NOMO-1 treated with dmso at 0.1 percent for 144 hours (cell line): Measurements from ENCODE around the gene APBA2.
"Not testable (repeated sequence)": the region's sequence is repeated elsewhere in the genome, so short reads cannot be mapped to it uniquely, and the experiment has no call there.

Experiments
- DNase-seq: peaks from one replicate; lab custom pipeline; 2025; ENCODE audit not compliant: unreplicated experiment; lab: John Stamatoyannopoulos, UW

Gene APBA2

DNA sequence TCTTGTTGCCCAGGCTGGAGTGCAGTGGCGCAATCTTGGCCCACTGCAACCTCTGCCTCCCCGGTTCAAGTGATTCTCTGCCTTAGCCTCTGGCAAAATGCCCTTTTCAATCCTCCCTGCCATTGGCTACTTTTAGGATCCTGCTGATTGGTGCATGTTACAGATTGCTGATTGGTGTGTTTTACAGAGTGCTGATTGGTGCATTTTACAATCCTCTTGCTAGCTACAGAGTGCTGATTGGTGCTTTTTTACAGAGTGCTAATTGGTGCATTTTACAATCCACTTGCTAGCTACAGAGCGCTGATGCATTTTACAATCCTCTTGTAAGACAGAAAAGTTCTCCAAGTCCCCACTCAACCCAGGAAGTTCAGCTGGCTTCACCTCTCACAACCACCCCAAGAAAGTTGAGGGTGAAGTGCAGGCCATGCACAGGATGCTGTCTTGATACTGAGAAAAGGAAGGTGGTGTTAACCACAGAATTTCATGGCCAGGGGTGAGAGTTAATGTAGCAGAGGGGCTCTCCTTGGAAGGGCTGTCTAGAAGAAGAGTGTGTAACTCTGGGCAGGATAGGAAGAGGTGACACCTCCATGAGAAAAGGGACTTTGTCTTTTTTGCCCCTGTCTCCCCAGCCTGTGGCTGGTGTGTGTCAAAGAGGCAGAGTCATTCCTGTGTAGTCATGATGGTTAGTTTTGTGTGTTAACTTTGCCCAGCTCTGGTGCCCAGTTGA is 145.9 kb downstream of the APBA2 start:
- DNase-seq: no peak

DNA sequence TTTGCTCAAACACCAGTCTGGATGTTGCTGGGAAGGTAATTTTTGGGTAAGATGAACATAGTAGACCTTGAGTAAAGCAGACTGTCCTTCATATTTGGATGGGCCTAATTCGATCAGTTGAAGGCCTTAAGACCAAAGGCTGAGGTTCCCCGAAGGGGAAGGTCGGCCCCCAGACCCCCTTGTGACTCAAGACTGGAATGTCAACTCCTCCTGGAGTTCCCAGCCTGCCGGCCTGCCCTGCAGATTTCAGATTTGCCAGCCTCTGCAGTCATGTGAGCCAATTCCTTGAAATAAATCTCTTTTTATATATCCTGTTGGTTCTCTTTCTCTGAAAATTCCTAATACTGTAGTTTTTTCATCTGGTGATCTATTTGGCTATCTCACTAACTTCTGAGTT is 146.5 kb downstream of the APBA2 start:
- DNase-seq: no peak

DNA sequence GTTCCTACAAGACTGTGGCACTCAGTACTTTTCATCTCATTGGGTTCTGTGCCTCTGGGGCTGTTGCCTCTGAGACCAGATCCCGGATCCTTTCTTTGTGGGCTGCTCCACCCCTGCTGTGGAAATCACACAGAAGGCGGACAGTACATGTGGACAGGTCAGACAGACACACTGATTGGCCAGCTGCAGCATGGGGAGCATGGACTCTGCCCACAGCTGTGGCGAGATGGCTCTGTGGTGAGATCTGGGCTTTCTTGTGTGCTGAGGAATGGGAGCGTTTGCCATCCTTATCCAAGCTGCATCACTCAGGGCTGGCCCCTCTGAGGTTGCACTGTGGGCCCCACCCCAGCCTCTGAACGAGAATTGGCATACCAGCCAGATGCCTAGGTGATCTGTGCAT is 147.0 kb downstream of the APBA2 start:
- DNase-seq: no peak

DNA sequence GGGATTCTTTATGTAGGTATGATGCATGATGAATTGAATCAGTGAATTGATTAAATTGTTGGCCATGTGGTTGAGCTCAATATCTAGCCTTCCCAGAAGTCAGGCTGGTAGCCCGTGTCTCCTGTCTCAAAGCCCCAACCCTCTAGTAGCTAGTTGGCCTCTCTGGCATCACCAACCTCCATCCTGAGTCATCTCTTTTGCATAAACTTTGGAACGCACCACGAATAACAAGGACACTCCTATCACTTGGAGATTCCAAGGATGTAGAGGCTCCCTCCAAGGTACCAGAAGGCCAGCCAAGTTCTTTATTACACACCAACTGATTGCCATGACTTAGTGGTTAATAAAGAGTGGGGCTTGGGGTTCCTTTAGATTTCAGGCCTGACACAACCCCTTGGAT is 148.4 kb downstream of the APBA2 start:
- DNase-seq: no peak

DNA sequence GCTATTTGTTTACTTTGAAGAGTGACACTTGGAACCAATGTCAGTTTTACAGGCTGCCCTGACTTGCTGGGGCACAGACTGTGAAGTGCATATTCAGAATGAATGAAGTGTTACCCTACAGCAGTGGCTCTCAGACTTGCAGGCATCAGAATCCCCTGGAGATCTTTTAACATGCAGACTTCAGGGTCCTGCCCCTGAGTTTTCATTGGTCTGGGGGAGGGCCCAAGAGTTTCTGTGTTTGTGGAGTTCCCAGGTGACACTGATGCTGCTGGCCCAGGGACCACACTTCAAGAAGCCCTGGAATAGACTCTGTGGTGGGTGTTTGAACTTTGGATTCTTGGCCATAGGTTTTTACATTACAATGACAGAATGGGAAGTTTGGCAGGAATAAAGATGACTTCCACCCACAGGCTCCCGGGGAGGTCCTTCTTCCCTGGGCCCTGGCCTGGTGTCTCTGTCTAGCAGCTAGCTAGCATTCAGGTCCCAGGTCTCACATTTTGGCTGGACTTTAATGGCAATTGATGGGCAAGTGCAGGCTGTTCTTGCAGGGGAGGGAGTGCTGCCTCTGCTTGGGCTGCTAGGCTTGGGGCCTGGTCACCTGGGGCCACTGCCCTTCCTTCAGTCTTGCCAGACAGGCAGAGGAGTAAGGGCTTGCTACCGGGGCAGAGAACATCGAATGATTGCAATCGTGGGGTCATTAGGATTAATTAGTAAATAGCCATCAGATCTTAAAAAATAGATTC is 149.0 kb downstream of the APBA2 start:
- no peak for DNase-seq

DNA sequence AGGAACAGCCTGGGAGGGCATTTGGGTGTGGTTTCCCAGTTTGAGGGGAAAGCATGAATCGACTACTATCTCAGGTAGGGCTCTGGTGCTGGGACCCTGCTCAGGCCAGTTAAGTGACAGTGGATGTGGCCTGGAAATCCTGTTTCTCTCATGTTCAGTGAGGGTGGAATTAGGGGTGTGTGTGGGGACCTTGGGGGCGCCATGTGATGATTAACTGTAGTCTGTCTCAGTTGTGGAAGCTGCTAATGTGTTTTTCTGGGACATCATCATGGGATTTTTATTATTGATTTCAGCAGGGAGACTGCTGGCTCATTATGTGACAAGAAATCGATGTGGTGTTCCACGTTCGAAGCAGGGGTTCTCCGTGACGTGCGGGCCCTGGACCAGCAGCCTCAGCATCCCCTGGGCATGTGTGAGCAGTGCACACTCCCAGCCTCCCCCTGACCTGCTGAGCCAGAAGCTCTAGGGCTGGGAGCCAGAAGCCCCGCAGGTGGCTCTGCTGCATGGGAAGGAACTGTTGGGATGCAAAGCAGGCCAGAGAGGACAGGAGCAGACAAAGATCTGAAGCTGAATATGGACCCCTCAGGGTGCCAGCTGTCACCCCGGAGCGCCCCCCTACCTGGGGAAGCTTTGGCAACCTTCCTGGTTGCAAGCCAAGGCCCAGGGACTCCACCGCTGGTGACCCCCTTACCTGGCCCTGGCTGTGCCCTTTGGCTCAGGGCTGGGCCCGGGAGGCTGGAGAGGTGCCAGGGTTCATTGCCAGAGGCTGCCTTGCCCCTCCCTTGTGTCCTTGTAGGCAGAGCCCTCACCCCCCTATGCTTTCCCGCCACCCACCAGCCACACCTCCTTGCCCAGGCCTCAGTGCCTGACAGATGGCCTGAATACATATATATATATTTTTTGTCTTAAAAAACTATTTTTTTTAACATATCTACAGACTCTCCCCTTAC is 149.8 kb downstream of the APBA2 start:
- DNase-seq: no peak

DNA sequence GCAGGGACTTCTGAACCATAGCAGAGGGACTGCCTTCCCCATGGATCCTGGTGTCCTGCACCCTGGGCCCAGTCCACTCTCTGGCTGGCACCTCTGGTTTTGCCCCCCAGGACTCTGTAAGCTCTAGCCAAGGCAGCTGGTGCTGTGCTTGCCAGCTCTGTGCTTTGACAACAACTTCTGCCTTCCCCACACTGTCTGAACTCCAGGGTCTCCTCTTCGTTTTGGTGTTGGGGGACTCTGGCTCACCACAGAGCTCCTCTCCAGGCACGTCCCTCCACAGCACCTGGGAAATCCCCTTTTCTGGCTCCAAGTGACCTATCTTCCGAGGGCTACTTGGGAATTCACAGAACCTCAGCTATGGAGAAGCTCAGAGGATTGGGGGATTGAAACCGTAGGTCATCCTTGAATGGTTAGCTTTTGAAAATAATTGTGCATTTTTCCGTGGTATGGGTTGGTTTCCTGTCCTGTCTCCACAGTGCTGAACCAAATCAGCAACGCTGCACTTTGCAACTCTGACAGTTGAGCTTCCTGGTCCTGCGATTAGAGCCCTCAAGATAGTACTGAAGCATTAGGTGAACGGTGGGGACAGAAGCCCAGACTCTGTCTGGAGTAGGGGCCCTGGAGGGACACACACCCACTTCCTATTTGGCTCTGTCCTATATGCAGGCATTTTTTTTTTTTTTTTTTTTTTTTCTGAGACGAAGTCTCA is 152.4 kb downstream of the APBA2 start:
- DNase-seq: no peak

DNA sequence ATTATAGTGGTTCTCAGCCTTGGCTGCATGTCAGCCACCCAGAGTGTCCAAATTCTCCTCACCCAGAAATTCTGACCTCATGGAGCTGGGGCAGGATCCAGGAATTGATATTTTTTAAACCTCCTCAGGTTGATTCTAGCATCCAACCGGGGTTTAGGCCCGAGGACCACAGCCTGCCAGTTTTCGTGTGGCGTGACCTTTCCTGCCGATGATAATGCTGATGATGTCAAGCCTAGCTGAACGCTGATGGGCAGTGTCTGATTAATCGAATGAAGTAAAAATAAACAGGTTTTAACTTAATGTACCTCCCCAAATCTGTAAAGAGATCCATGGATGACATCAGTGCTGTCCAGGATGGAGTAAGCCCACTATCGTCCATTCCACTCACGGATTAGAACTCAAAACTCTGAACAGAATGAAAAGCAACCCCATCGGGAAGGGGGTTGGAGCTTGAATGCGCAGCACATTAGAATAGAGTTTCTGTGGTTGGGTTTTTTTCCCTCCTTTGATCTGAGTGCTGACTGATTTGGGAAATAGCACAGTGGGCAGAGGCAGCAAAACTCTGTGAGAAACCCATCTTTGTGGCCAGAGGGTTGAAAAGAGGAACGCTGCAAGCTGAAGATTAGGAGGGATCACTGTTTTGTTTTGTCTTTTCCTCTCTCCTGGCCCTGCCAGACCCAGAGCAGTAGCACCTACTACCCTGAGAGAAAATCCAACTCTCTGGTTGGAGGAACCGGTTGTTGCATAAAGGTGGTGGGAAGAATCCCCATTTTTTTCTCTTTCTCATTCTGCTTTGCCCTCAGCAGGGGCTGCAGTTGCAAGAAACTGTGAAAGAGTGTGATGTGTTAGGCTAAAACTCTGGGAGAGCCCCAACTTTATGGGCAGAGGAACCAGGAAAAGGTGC is 153.9 kb downstream of the APBA2 start:
- DNase-seq: no peak

DNA sequence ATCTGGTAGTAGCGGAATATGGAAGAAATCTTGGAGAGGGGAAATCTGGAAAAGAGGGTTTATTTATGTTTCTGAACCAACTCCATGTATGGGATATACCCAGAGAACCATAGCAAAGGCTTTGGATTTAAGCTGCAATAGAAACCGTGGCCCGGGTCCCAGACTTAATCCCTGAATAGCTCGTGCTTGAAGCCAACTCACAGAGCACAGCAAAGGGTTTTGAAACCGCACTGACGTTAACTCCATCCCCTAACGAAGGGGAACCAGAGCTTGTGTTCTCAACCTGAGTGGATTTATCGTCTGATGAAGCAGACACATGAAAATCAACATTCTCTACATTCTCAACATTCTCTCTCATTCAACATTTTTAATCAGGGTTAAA is 154.6 kb downstream of the APBA2 start:
- no peak for DNase-seq

DNA sequence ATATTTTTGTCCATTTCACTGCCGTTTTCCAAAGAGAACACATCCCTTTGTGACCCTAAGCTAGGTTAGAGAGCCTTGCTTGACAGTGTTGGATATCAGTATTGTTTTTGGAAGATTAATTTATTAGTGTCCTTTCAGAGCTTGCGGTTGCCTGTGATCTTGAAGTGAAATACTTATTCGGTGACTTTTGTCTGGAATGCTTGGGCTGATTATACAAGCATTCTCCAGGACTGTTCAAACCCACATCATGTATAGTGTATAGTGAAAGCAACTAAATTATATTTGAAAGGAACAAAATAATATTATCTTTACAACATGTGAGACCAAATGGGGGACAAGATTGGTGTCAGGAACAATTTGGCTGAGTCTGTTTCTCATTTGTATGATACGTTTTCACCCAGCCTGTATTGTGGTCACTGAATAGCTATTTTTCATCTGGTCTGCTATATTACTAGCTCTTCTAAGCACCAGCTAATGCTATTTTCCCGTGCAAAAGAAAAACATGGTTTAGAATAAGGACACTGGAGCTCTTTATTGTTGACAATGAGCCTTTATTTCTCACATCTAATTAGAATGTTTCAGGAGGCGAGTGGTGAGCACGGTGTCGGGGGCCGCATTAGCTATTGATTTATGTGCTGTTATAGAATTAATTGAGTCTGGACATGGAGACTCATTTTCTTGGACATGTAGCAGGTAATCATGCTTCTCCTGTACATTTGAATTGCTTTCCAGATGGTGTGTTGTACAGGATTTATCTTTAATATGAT is 158.1 kb downstream of the APBA2 start:
- no peak for DNase-seq

DNA sequence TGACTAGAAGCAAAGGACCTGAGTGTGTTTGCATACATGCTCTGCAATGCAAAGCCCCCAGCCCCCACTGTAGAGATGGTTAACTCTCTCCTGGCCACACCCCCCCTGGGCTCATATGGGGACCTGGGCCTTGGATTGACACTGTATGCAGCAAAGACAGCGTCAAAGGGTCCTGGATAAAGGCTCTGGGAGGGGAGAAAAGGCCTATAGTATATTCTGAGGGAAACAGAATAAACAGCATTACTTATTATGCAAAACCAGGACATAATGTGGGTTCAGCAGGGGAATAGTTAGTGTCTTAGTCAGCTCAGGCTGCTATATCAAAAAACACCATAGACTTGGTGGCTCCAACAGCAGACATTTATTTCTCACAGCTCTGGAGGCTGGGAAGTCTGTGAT is 158.7 kb downstream of the APBA2 start:
- DNase-seq: no peak

DNA sequence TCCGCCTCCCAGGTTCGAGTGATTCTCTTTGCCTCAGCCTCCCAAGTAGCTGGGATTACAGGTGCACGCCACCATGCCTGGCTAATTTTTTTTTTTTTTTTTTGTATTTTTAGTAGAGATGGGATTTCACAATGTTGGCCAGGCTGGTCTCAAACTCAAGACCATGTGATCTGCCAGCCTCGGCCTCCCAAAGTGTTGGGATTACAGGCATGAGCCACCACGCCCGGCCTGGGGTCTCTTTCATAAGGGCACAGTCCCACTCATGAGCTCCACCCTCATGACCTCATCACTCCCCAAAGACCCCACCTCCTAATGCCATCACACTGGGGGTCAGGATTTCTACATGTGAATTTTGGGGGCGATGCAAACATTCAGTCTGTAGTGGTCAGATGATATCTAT is 159.4 kb downstream of the APBA2 start:
- DNase-seq: not testable (repeated sequence)

DNA sequence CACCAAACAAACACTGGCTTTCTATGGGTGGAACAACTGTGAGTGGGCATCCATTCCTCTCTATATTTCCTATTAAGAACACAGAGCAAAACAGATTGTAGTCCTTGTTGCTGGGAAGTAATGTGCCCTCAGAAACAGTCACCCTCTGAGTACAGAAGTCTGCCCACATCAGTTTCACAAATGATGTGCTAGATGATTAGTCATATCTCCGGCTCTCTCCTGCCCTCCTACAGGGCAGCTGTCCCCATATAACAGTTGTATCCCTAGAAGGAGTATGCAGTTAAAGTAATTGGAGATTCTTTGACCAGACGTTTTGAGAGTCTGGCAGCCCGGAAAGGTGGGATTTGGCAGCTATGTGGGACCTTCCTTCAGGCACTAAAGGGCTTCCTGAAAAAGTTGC is 159.9 kb downstream of the APBA2 start:
- DNase-seq: no peak

DNA sequence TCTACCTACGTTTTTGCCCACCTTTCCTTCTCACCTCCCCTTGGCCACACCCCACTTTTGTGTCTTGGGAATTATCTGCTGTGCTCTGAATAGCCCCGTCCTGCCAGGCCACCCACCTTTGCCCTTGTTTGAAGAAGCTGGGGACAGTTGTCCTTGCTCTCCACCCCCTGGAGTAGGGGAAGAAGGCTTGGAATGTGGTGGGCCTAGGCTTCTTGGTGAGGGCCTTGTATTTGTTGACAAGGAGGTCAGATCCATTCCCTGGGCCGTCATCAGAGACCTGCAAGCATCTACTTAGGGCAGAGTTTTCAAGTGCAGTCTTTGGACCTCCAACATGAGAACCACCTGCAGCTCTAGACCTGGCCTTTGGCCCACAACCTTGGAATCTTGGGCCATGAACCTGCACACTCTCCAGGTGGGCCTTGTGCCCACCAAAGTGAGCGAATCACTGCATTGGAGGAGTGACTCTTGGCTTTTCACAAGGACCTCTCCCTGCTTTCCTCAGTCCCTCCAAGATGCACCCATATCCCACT is 160.6 kb downstream of the APBA2 start:
- DNase-seq: no peak

DNA sequence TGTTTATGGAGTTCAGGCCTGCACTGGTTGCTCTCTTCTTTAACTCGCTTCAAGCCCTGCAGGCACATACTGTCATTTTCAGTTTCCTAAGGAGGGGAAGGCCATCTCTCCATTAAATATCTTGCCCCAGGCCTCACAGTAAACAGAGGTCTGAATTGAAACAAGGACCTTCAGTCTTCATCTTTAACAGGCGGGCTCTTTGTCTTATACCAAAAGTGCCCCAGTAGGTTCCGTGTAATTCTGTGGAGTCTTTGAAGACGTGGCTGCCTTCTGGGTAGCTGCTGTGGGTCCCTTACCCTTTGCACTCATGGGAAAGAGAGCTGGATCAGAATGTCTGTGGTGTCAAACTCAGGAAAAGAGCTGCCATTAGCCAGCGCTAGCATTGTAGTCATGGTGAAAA is 161.2 kb downstream of the APBA2 start:
- DNase-seq: no peak

DNA sequence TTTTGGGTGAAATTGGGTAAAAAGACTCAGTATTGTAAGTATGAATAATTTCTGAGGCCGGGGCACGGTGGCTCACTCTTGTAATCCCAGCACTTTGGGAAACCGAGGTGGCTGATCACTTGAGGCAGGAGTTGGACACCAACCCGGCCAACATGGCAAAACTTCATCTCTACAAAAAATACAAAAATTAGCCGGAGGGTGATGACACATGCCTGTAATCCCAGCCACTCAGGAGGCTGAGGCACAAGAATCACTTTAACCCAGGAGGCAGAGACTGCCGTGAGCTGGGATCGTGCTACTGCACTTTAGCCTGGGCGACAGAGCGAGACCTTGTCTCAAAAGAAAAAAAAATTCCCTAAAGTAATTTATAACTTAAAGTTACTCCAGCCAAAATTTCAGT is 162.2 kb downstream of the APBA2 start:
- DNase-seq: no peak

DNA sequence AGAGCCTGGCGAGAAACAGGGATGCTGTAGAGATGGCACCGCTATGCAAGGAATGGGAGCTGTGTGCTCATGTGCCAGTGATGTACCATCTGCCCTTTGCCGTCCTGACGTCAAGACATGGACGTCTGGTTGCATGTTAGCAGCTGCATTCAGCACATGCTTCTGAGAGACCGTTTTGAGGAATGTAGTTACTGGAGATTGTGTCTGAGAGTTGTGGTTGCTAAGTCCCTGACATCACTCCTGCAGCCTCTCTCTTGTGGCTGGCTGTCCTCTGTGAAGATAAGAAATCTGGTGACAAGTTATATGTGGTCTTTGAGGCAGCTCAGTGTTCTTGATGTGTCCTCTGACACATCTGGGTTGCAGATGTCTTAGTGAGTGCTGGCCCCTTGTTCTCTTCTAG is 165.1 kb downstream of the APBA2 start:
- no peak for DNase-seq

DNA sequence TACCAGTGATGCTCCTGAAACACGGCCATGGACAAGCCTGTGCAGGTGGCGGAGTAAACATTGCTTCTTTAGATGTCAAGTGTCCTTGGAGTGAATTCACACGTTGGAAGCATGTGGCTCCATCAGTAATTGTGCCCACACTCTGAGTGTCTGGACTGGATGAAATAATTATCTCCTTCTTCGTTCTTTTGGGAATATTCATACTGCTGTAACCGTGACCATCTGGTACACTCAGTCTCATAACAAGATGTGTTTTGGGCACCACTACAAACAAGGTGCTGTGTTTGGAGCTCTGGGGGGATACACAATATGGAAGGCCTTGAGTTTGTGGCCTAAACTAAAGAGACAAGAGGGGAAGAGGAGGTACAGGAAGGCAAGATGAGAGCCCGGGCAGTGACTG is 165.6 kb downstream of the APBA2 start:
- DNase-seq: no peak

DNA sequence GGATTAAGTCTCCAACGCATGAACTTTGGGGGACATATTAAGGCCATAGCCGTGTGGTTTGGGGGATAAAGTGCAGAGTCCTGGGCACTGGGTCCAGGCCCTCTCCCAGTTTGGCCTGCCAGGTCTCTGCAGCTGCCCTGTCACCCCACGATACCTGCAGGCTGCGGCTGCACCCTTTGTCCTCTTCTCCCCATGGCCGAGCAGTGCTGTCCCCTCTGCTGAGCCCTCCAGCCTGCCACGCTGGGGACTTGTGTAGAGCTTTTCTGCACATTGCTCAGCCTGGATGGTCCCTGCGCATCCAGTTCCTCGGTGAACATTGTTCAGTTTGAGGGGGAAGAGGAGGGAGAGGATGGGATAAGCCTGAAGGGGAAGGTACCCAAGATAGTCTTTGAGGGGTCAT is 167.2 kb downstream of the APBA2 start:
- no peak for DNase-seq
